Uterus (tissue), 2 donors: ENCODE data around the gene CREB3L1.

Experiments used
- CTCF ChIP-seq, 4 experiments: fragments of 200-600 bp in 2 of 4; fragments of 450-650 bp in 2 of 4; sonication (generic) in 2 of 4; IDR thresholded peaks; one replicate each; pipeline ENCODE4 v1.5.1; 2016 to 2019; ENCODE audit warnings: antibody characterized with exemption in 4 of 4, mild to moderate bottlenecking in 2 of 4, moderate library complexity in 1 of 4
- POLR2A ChIP-seq, 2 donors: fragments of 450-650 bp; IDR thresholded peaks; one replicate each; pipeline ENCODE4 v1.6.1; 2016; ENCODE audit warnings: antibody characterized with exemption in 2 of 2, mild to moderate bottlenecking in 1 of 2, moderate library complexity in 1 of 2

- TF ChIP-seq CTCF (IDR thresholded peaks at IDR 0.05) (no peak), POLR2A (IDR thresholded peaks at IDR 0.05) (no peak)
These were observed 11.0 kb downstream of the CREB3L1 start for GRCh38 chr11:46288451-46288850.
